Measurements from ENCODE around the gene ENOX2. TPM values are rescaled to one million over a fixed set of nuclear protein-coding genes. Genes with fewer than 3 reads are reported as not detected.
"Not testable (repeated sequence)": the region's sequence is repeated elsewhere in the genome, so short reads cannot be mapped to it uniquely, and the experiment has no call there.

ENOX2 gene
- total RNA-seq, 1 donor from 2014 or later: 23.2 TPM

DNA sequence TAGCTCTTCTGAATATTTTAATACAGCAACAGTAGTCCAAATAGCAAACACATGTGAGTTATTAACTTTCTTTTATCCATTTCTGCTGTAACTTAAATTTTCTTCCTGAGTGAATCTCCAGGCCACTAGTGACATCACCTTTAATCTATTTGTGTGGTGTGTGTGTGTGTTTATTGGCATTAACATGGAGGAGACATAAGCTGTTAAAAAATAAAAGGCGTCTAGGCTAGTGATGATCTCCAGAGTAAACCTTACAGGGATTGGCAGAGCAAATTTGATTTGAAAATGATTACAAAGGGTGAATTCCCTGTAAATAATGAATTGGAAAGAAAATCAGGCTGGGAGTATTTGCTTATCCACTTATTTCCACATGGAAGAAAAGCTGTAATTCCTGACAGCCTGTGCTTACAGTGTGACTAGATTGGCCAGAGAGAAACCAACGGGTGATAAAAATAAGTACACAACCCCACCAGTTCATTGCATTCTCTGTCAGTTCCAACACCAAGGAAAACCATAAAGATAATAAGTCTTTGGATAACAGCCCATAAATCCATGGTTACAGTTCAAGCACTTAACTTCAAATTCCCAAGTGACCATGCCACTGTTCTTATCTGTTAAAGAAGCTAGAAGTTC is 186.1 kb downstream of the ENOX2 start:
- intact Hi-C loops (cut with DNase I): no loop called here
- no peak for DNase-seq (ENCODE audit: low spot score)

DNA sequence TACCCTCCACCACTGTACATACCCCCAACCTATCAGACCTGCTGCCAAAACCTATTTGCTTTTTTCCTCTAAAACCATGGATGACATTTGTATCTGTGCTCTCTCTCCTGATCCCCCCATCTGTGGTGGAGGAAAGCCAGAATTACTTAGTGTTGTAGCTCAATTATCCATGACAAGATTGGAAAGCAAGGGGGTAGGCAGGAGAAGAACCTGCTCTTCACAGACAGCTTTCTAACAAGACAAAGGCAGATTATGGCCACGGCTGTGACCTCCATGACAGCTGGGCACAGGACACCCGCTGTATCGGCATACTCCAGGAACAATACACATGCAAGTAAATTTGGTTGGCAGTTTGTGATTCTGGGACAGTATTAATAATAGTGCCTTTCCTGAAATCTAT is 186.7 kb downstream of the ENOX2 start:
- intact Hi-C loops (cut with DNase I): no loop called here
- no peak for DNase-seq (ENCODE audit: low spot score)

DNA sequence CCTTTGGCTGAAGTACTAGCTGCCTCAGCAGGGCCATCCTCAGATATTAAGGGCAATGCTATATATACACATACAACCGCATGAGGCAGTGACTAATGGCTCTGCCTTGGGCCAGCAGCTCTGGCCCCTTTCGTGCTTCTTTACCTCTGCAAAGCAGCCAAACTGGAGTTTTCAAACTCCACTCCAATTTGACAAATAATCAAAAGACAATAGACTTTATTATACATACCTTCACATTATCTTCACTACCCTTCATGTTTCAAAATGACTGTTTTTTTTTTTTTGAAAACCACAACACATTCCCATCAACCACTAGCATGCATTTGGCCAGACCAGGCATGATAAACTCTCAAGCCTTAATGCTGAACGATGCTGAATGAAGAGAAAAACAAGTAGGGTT is 187.7 kb downstream of the ENOX2 start:
- intact Hi-C loops (cut with DNase I): no loop called here
- no peak for DNase-seq (ENCODE audit: low spot score)

DNA sequence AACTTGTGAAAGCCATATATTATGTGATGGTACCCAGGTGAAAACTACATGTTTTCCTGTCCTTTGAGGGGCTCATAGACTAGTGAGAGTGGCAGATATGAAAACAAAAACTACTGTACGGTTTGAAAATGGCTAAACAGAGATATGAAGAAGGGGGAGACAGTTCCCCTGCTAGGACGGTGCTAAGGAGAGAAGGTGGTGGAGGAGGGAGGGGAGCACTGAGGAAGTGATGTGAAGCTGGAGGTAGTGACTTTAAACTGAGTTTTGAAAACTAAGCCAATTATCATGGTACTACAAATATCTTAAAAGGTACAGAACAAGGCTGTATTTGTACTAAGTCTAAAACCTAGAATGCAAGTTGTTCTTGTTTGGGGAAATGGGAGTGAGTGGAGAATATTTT is 188.3 kb downstream of the ENOX2 start:
- no peak for DNase-seq (ENCODE audit: low spot score)
- intact Hi-C loops (cut with DNase I): no loop called here

- intact Hi-C loops (cut with DNase I): no loop called here
Observed at GRCh38 chrX:130714135-130714534, 188.9 kb downstream of the ENOX2 start.

GRCh38 chrX:130709178-130709577 is 193.8 kb downstream of the ENOX2 start:
- intact Hi-C loops (cut with DNase I); DNase-seq (ENCODE audit: low spot score): not testable (repeated sequence)

More at GRCh38 chrX:130714135-130714534, 188.9 kb downstream of the ENOX2 start:
- DNase-seq (ENCODE audit: low spot score): no peak

- intact Hi-C loops (cut with DNase I): no loop called here
- DNase-seq (ENCODE audit: low spot score): no peak
Observed at GRCh38 chrX:130705591-130705990, 197.4 kb downstream of the ENOX2 start.

- intact Hi-C loops (cut with DNase I): no loop called here
- DNase-seq (ENCODE audit: low spot score): no peak
Observed at GRCh38 chrX:130704053-130705038, 198.7 kb downstream of the ENOX2 start.

DNA sequence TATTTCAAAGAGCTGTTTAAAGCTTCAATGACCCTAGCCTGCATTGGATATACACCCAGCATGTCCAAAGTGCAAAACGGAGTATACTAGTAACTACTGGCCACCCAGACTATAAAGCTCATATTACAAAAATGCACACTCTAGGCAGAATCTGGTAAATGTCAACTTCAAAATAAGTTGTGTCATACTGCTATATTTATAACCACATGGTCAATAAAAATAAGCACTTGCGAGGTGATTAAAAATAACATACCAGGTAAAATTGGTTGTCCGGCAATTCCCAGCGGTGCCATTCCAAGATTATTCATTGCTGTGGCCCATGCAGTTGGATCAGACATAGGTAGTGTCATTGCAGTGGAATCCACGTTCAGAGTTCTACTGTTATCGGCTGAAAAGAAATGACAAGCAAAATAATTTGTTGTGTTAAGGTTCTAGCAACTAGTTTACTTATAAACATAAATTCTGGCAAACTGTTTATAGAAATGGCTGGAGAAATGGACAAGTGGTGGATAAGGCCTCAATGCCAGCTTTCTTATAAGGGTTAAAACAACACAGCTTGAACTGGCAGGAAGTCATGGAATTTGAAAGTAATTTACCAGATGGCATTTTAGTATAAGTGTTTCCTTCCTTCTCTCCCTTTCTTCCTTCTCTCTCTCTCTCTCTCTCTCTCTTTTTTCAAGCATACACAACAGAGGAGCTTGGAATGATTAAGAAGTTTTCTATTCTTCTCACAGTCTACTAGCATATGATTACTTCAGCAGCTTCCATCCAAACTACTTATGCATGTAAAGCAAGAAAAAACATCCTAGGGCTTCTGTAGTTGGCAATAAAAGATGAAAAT is 199.9 kb downstream of the ENOX2 start:
- no peak for DNase-seq (ENCODE audit: low spot score)
- intact Hi-C loops (cut with DNase I): no loop called here

- intact Hi-C loops (cut with DNase I): no loop called here
- no peak for DNase-seq (ENCODE audit: low spot score)
Observed at GRCh38 chrX:130700629-130701028, 202.4 kb downstream of the ENOX2 start.

- no peak for DNase-seq (ENCODE audit: low spot score)
- intact Hi-C loops (cut with DNase I): no loop called here
Observed at GRCh38 chrX:130699618-130700017, 203.4 kb downstream of the ENOX2 start.

DNA sequence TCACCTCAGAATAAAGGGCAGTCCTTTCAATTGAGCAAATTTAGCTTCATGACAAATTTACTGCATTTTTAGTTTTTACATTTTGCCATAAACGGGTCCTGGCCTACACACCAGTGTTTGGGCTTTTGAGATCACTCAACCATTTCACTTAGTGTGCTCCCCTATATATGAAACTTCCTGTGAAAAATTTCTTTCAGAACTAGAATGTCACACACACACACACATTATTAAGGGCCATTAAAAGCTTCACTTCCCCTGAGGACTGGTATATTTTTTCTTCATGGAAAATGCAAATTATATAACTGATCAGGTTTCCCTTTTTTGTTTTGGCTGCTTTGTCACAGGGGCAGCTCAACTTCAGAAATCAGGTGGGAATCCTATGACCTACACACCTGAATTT is 206.5 kb downstream of the ENOX2 start:
- DNase-seq (ENCODE audit: low spot score): no peak
- intact Hi-C loops (cut with DNase I): no loop called here

- DNase-seq (ENCODE audit: low spot score): no peak
- intact Hi-C loops (cut with DNase I): no loop called here
Observed at GRCh38 chrX:130695931-130696330, 207.1 kb downstream of the ENOX2 start.

GRCh38 chrX:130694983-130695382 is 208.0 kb downstream of the ENOX2 start:
- intact Hi-C loops (cut with DNase I): no loop called here
- DNase-seq (ENCODE audit: low spot score): no peak

GRCh38 chrX:130691576-130691975 is 211.4 kb downstream of the ENOX2 start:
- intact Hi-C loops (cut with DNase I): no loop called here
- no peak for DNase-seq (ENCODE audit: low spot score)

GRCh38 chrX:130688360-130688759 is 214.6 kb downstream of the ENOX2 start:
- intact Hi-C loops (cut with DNase I): no loop called here
- DNase-seq (ENCODE audit: low spot score): no peak

GRCh38 chrX:130682990-130683389 is 220.0 kb downstream of the ENOX2 start:
- intact Hi-C loops (cut with DNase I): no loop called here
- no peak for DNase-seq (ENCODE audit: low spot score)

DNA sequence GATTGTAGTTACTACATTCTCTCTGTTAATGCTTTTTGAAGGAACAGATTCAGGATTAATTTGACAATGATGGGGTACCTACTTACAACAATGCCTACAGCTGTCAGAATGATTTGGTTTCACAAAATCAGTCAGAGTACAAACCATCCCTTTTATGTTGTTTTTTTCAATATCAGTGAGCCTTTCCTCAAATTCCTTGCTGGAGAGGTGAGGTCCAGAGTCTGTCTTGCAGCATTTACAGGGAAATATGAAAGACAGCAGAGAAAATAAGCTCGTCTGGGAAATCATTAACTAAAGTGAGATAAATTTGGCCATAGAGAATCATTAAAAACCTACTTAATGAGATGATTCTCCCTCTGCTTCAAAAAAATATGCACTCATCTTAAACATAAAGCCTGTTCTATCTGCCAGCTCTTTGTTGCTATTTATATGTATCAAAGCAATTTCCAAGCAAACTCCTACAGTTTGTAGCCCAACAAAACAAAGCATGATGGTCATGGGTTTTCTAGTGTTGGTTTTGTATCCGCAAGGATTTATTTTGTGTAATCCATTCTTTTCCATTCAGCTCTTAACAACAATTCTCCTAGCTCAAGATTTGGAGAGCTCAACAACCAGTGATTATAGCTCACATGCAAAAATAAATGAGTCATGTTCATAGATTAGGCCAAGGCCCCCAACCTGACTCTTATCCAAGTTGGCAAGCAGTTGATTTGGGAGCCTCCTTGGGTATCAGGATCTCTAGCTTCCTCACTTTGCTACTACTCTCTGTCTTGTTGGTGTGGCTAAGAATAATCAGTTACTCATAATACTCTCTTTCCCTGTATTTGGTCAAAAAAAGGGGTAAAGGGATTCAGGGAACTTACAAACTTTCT is 222.6 kb downstream of the ENOX2 start:
- intact Hi-C loops (cut with DNase I): no loop called here

DNA sequence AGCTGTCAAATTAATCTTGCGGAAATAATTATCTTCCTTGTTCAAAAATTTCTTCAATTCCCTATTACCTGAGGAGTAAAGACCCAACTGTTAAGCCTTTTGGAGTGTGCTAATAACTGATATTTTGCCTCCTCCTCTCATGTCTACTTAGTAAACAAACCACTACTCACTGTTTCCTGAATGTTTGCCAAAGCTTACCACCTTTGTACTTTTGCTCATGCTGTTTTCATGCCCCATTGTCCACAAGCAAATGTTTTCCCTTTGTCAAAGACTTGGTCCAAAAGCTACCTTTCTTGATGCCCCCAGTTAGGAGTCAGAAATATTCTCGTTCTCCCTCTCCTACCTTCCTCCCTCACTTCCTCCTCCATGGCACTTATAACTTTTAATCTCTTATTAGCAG is 226.1 kb downstream of the ENOX2 start:
- intact Hi-C loops (cut with DNase I): no loop called here

More for the DNA sequence above, 222.6 kb downstream of the ENOX2 start:
- no peak for DNase-seq (ENCODE audit: low spot score)

More for the DNA sequence above, 226.1 kb downstream of the ENOX2 start:
- no peak for DNase-seq (ENCODE audit: low spot score)
